SK-N-SH treated with all-trans-retinoic acid at 6 μM for 48 hours (cell line): Measurements from ENCODE around the gene CASP4.
"Not testable (repeated sequence)": the region's sequence is repeated elsewhere in the genome, so short reads cannot be mapped to it uniquely, and the experiment has no call there.

Experiments used
- ATAC-seq: fragments of 200-7000 bp; cut with Tn5 transposase; 3 replicates; pipeline ENCODE4 v1.9.1; 2020; ENCODE audit warnings: mild to moderate bottlenecking, moderate library complexity
- ARNTL ChIP-seq: fragments of 450-650 bp; formaldehyde crosslinking; IDR thresholded peaks from 2 replicates; pipeline ENCODE4 v1.5.0; 2020; ENCODE audit warnings: low read depth, mild to moderate bottlenecking, moderate library complexity, borderline replicate concordance
- BACH2 ChIP-seq: fragments of 250-450 bp; sonication (Bioruptor Pico); IDR thresholded peaks from 2 replicates; pipeline ENCODE4 v1.9.0; 2021; ENCODE audit warnings: mild to moderate bottlenecking, borderline replicate concordance
- CREB5 ChIP-seq: fragments of 250-450 bp; sonication (Bioruptor Pico); IDR thresholded peaks from 2 replicates; pipeline ENCODE4 v1.5.1; 2020; ENCODE audit warnings: low read depth, mild to moderate bottlenecking, moderate library complexity
- CSDC2 ChIP-seq: fragments of 250-450 bp; sonication (Bioruptor Pico); IDR thresholded peaks from 2 replicates; pipeline ENCODE4 v1.5.0; 2020; ENCODE audit warnings: mild to moderate bottlenecking, moderate library complexity
- CSRNP3 ChIP-seq: fragments of 250-450 bp; sonication (Bioruptor Pico); IDR thresholded peaks from 2 replicates; pipeline ENCODE4 v1.5.1; 2021; ENCODE audit warnings: mild to moderate bottlenecking, moderate library complexity
- ESRRG ChIP-seq: fragments of 250-450 bp; sonication (Bioruptor Pico); IDR thresholded peaks from 2 replicates; pipeline ENCODE4 v1.6.1; 2021; ENCODE audit warnings: mild to moderate bottlenecking
- OSR1 ChIP-seq: fragments of 250-450 bp; sonication (Bioruptor Pico); IDR thresholded peaks from 2 replicates; pipeline ENCODE4 v1.8.0; 2022; ENCODE audit warnings: moderate library complexity, mild to moderate bottlenecking, inconsistent platforms
- PATZ1 ChIP-seq: fragments of 250-450 bp; sonication (Bioruptor Pico); IDR thresholded peaks from 2 replicates; pipeline ENCODE4 v1.8.0; 2020; ENCODE audit warnings: mild to moderate bottlenecking, moderate library complexity, borderline replicate concordance
- POU6F1 ChIP-seq: fragments of 250-450 bp; sonication (Bioruptor Pico); IDR thresholded peaks from 2 replicates; pipeline ENCODE4 v1.8.0; 2021; ENCODE audit warnings: low read depth, mild to moderate bottlenecking, moderate library complexity, borderline replicate concordance
- PPARA ChIP-seq: fragments of 250-450 bp; sonication (Bioruptor Pico); IDR thresholded peaks from 2 replicates; pipeline ENCODE4 v1.5.0; 2020; ENCODE audit warnings: mild to moderate bottlenecking, borderline replicate concordance
- RARB ChIP-seq: fragments of 250-450 bp; sonication (Bioruptor Pico); IDR thresholded peaks from 2 replicates; pipeline ENCODE4 v1.8.0; 2021; ENCODE audit warnings: mild to moderate bottlenecking, moderate library complexity
- SNAI2 ChIP-seq: fragments of 250-450 bp; sonication (Bioruptor Pico); IDR thresholded peaks from 2 replicates; pipeline ENCODE4 v1.5.0; 2020; ENCODE audit warnings: mild to moderate bottlenecking, moderate library complexity
- TCF4 ChIP-seq: fragments of 250-450 bp; sonication (Bioruptor Pico); IDR thresholded peaks from 2 replicates; pipeline ENCODE4 v1.8.0; 2021; ENCODE audit warnings: mild to moderate bottlenecking, moderate library complexity, borderline replicate concordance
- TOX ChIP-seq: fragments of 250-450 bp; sonication (Bioruptor Pico); IDR thresholded peaks from 2 replicates; pipeline ENCODE4 v1.8.0; 2021; ENCODE audit warnings: mild to moderate bottlenecking, moderate library complexity, borderline replicate concordance
- TSHZ2 ChIP-seq: fragments of 250-450 bp; sonication (Bioruptor Pico); IDR thresholded peaks from 2 replicates; pipeline ENCODE4 v1.5.0; 2020; ENCODE audit warnings: mild to moderate bottlenecking, moderate library complexity
- ZC3H10 ChIP-seq: fragments of 250-450 bp; sonication (Bioruptor Pico); IDR thresholded peaks from 2 replicates; pipeline ENCODE4 v1.5.1; 2021; ENCODE audit warnings: mild to moderate bottlenecking, moderate library complexity
- ZFP3 ChIP-seq: fragments of 250-450 bp; sonication (Bioruptor Pico); IDR thresholded peaks from 2 replicates; pipeline ENCODE4 v1.5.0; 2020; ENCODE audit warnings: mild to moderate bottlenecking, moderate library complexity
- ZFP30 ChIP-seq: fragments of 450-650 bp; formaldehyde crosslinking; IDR thresholded peaks from 2 replicates; pipeline ENCODE4 v1.5.0; 2022; ENCODE audit warnings: mild to moderate bottlenecking, moderate library complexity
- ZNF565 ChIP-seq: fragments of 450-650 bp; formaldehyde crosslinking; conservative IDR thresholded peaks from 2 replicates; pipeline ENCODE4 v1.5.0; 2020; ENCODE audit warnings: low read depth, mild to moderate bottlenecking, moderate library complexity
- ZNF8 ChIP-seq: fragments of 450-650 bp; formaldehyde crosslinking; IDR thresholded peaks from 2 replicates; pipeline ENCODE4 v1.5.0; 2020; ENCODE audit warnings: mild to moderate bottlenecking, moderate library complexity

CASP4 gene

GRCh38 chr11:104944076-104944475 lies 24.3 kb downstream of the CASP4 start:
- ATAC-seq, result no peak
- TF ChIP-seq OSR1 (CRISPR knock-in tag) (no peak), PPARA (CRISPR knock-in tag) (no peak), ZFP30 (CRISPR knock-in tag) (no peak)

- no peak for ATAC-seq
- TF ChIP-seq ZC3H10 (CRISPR knock-in tag) (no peak), CSRNP3 (CRISPR knock-in tag) (no peak), OSR1 (CRISPR knock-in tag) (no peak), ZFP30 (CRISPR knock-in tag) (no peak), BACH2 (CRISPR knock-in tag) (no peak), TOX (CRISPR knock-in tag) (no peak), PPARA (CRISPR knock-in tag) (no peak), ZNF565 (CRISPR knock-in tag) (no peak), CREB5 (CRISPR knock-in tag) (no peak)
- TF ChIP-seq, all 23 proteins: peak for 0
These were observed 24.8 kb downstream of the CASP4 start for GRCh38 chr11:104943561-104943960.

- TF ChIP-seq POU6F1 (CRISPR knock-in tag) (no peak), CSDC2 (CRISPR knock-in tag) (no peak), ZC3H10 (CRISPR knock-in tag) (no peak), ARNTL (CRISPR knock-in tag) (no peak), ZNF8 (CRISPR knock-in tag) (no peak), OSR1 (CRISPR knock-in tag) (no peak), CREB5 (CRISPR knock-in tag) (no peak), SNAI2 (CRISPR knock-in tag) (no peak), TOX (CRISPR knock-in tag) (no peak), BACH2 (CRISPR knock-in tag) (no peak), PATZ1 (CRISPR knock-in tag) (no peak), ZFP3 (CRISPR knock-in tag) (no peak), TCF4 (no peak), RARB (CRISPR knock-in tag) (no peak), ZNF565 (CRISPR knock-in tag) (no peak), ESRRG (CRISPR knock-in tag) (no peak)
- no peak for ATAC-seq
These were observed 33.8 kb downstream of the CASP4 start for GRCh38 chr11:104934594-104934993.

GRCh38 chr11:104934073-104934472 lies 34.3 kb downstream of the CASP4 start:
- not testable (repeated sequence) for ATAC-seq

GRCh38 chr11:104928811-104929210 lies 39.6 kb downstream of the CASP4 start:
- TF ChIP-seq ZNF8 (CRISPR knock-in tag) (no peak), OSR1 (CRISPR knock-in tag) (no peak), ZFP30 (CRISPR knock-in tag) (no peak), BACH2 (CRISPR knock-in tag) (no peak), ZNF565 (CRISPR knock-in tag) (no peak), TSHZ2 (CRISPR knock-in tag) (no peak), TCF4 (no peak), TOX (CRISPR knock-in tag) (no peak), PATZ1 (CRISPR knock-in tag) (no peak), RARB (CRISPR knock-in tag) (no peak), ARNTL (CRISPR knock-in tag) (no peak), PPARA (CRISPR knock-in tag) (no peak)
- ATAC-seq, result no peak
